Measurements from ENCODE around the gene SEMA3C. TPM values are rescaled to one million over a fixed set of nuclear protein-coding genes. Genes with fewer than 3 reads are reported as not detected.
A peak's percentile ranks its signal among the peaks of the same experiment; 100 is the strongest.

The SEMA3C gene
- total and polyA plus RNA-seq, 2 donors (not counting 1 experiment from before 2014, with no cell fraction given): 310 to 322 TPM

DNA sequence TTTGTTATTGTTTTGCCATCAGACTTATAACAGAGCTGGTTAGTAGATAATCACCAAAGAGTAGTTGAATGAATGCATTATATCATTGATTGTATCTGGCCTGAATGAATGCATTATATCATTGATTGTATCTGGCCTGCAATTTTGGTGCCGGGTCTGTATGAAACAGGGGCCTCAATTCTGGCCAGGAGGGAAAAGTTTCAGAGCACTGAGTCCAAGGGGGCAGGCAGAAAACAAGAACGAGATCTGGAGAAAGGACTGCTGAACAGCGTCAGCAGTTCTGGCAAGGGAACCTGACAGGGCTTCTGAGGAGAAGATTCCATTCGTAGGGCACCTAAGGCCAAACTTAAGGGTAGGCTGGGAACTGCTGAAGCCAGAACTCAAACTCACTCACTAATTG lies 128.0 kb downstream of the SEMA3C start:
- Histone ChIP-seq H3K4me2 (ENCODE audit: extremely low read depth, insufficient read depth, low read length) (no peak overlapping the region), H3K4me3 (replicated peaks in 1 of 4; ENCODE audit: control extremely low read depth in 1 of 4, insufficient read depth in 1 of 4, low read depth in 3 of 4, low read length in 4 of 4) (no peak overlapping the region), H4K20me1 (ENCODE audit: control insufficient read depth, extremely low read depth, insufficient read depth, low read length) (no peaks in the 10 kb centered on the region), H3K9ac (ENCODE audit: insufficient read depth, low read length) (no peak overlapping the region), H3K9me3 (ENCODE audit: control insufficient read depth, insufficient read depth, low read depth, low read length) (no peaks in the 10 kb centered on the region), H3K36me3 (ENCODE audit: control insufficient read depth, insufficient read depth, low read length) (peaks cover 16% of the 10 kb centered on the region), H3K4me1 (ENCODE audit: control insufficient read depth, extremely low read depth, insufficient read depth, low read length) (no peaks in the 10 kb centered on the region), H3K27ac (ENCODE audit: insufficient read depth, low read length) (no peak overlapping the region), H3K79me2 (ENCODE audit: control insufficient read depth, insufficient read depth, low read length) (no peaks in the 10 kb centered on the region), H3K27me3 (ENCODE audit: control insufficient read depth, insufficient read depth, low read length) (no peaks in the 10 kb centered on the region), H2AFZ (ENCODE audit: low read length) (no peak overlapping the region)
- no peak for TF ChIP-seq EZH2 (IDR thresholded peaks at IDR 0.05; ENCODE audit: low read length, missing control alignments)
- TF ChIP-seq, protein P1, sequence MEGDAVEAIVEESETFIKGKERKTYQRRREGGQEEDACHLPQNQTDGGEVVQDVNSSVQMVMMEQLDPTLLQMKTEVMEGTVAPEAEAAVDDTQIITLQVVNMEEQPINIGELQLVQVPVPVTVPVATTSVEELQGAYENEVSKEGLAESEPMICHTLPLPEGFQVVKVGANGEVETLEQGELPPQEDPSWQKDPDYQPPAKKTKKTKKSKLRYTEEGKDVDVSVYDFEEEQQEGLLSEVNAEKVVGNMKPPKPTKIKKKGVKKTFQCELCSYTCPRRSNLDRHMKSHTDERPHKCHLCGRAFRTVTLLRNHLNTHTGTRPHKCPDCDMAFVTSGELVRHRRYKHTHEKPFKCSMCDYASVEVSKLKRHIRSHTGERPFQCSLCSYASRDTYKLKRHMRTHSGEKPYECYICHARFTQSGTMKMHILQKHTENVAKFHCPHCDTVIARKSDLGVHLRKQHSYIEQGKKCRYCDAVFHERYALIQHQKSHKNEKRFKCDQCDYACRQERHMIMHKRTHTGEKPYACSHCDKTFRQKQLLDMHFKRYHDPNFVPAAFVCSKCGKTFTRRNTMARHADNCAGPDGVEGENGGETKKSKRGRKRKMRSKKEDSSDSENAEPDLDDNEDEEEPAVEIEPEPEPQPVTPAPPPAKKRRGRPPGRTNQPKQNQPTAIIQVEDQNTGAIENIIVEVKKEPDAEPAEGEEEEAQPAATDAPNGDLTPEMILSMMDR (conservative IDR thresholded peaks at IDR 0.05 in 1 of 2, IDR thresholded peaks at IDR 0.05 in 1 of 2; ENCODE audit: low read depth in 1 of 2, low read length in 2 of 2): no peak
- DNase-seq (ENCODE audit: low read depth in 2 of 2): no peak

DNA sequence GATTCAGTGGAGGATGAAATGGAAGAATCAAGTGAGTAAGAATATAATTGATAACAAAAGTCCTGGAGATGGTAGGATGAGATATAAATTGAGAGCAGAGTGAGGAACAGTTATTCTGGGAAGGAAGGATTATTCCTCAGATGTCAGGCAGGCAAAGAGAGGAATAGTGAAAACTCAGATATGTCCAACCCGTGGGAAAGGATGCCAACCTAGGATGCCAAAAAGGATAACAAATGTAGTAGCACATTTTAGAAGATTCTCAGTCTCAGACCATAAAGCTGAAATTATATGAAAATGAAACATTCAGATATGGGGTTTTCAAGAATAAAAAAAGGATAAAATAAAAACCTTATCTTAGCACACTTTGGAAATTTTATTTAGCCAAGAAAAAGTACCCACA lies 131.1 kb downstream of the SEMA3C start:
- H3K36me3 ChIP-seq (ENCODE audit: control insufficient read depth, insufficient read depth, low read length): peaks cover 4% of the 10 kb centered on the region
- no peak for TF ChIP-seq EZH2 (IDR thresholded peaks at IDR 0.05; ENCODE audit: low read length, missing control alignments)
- TF ChIP-seq, protein P1 (conservative IDR thresholded peaks at IDR 0.05 in 1 of 2, IDR thresholded peaks at IDR 0.05 in 1 of 2; ENCODE audit: low read depth in 1 of 2, low read length in 2 of 2): no peak
- H3K27me3 ChIP-seq (ENCODE audit: control insufficient read depth, insufficient read depth, low read length): no peaks in the 10 kb centered on the region
- no peak overlapping the region for H3K9ac ChIP-seq (ENCODE audit: insufficient read depth, low read length)
- H2AFZ ChIP-seq (ENCODE audit: low read length): no peak overlapping the region
- no peaks in the 10 kb centered on the region for H4K20me1 ChIP-seq (ENCODE audit: control insufficient read depth, extremely low read depth, insufficient read depth, low read length)
- no peak overlapping the region for H3K4me2 ChIP-seq (ENCODE audit: extremely low read depth, insufficient read depth, low read length)
- H3K27ac ChIP-seq (ENCODE audit: insufficient read depth, low read length): no peak overlapping the region
- no peak for DNase-seq (ENCODE audit: low read depth in 2 of 2)
- no peaks in the 10 kb centered on the region for H3K9me3 ChIP-seq (ENCODE audit: control insufficient read depth, insufficient read depth, low read depth, low read length)
- no peak overlapping the region for H3K4me3 ChIP-seq (replicated peaks in 1 of 4; ENCODE audit: control extremely low read depth in 1 of 4, insufficient read depth in 1 of 4, low read depth in 3 of 4, low read length in 4 of 4)
- H3K4me1 ChIP-seq (ENCODE audit: control insufficient read depth, extremely low read depth, insufficient read depth, low read length): peaks cover 3% of the 10 kb centered on the region
- no peaks in the 10 kb centered on the region for H3K79me2 ChIP-seq (ENCODE audit: control insufficient read depth, insufficient read depth, low read length)

DNA sequence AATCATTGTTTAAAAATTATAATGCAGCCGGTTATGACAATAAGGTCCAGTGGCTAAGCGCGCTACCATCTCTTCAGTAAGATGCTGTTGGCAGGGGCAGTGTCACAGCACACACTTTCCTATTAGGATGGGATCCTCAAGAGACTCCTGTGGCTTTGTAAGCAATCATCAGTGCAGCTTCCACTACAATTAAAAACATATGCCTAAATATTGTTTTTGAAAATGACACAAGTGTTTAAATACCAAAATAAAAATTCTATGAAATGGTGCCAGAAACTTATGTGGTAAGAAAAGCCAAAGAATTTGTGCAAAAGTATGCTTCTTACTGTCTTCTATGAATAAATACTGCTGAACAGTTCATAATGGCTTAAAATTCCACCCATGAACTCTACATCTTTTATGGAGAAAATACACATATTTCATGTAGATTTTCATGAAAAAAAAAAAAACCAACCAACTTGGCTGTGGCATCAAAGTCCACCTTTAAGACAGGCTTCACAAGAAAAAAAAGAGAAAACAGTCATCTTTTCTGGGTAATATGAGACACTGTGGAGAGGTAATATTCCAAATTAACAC lies 132.8 kb downstream of the SEMA3C start:
- Histone ChIP-seq H3K79me2 (ENCODE audit: control insufficient read depth, insufficient read depth, low read length) (no peaks in the 10 kb centered on the region), H3K9ac (ENCODE audit: insufficient read depth, low read length) (no peak overlapping the region), H4K20me1 (ENCODE audit: control insufficient read depth, extremely low read depth, insufficient read depth, low read length) (no peaks in the 10 kb centered on the region), H3K4me1 (ENCODE audit: control insufficient read depth, extremely low read depth, insufficient read depth, low read length) (peaks cover 12% of the 10 kb centered on the region), H2AFZ (ENCODE audit: low read length) (no peak overlapping the region), H3K9me3 (ENCODE audit: control insufficient read depth, insufficient read depth, low read depth, low read length) (no peaks in the 10 kb centered on the region), H3K4me2 (ENCODE audit: extremely low read depth, insufficient read depth, low read length) (no peak overlapping the region), H3K36me3 (ENCODE audit: control insufficient read depth, insufficient read depth, low read length) (peaks cover 4% of the 10 kb centered on the region), H3K27me3 (ENCODE audit: control insufficient read depth, insufficient read depth, low read length) (no peaks in the 10 kb centered on the region), H3K27ac (ENCODE audit: insufficient read depth, low read length) (no peak overlapping the region), H3K4me3 (replicated peaks in 1 of 4; ENCODE audit: control extremely low read depth in 1 of 4, insufficient read depth in 1 of 4, low read depth in 3 of 4, low read length in 4 of 4) (no peak overlapping the region)
- TF ChIP-seq EZH2 (IDR thresholded peaks at IDR 0.05; ENCODE audit: low read length, missing control alignments): no peak
- TF ChIP-seq, protein P1 (conservative IDR thresholded peaks at IDR 0.05 in 1 of 2, IDR thresholded peaks at IDR 0.05 in 1 of 2; ENCODE audit: low read depth in 1 of 2, low read length in 2 of 2): no peak
- peak; percentile 49 to 58 for DNase-seq (ENCODE audit: low read depth in 2 of 2)
